GM12892 (cell line): ENCODE measurements around the gene CELF2.

Experiments
- POLR2A ChIP-seq: IDR thresholded peaks from 2 replicates; pipeline ENCODE4 v1.6.1; 2011; ENCODE audit warnings: low read depth, low read length, control low read depth
- TAF1 ChIP-seq: IDR thresholded peaks from 2 replicates; pipeline ENCODE4 v1.6.1; 2011; ENCODE audit warnings: low read depth, mild to moderate bottlenecking, control low read depth, low read length, borderline replicate concordance

DNA sequence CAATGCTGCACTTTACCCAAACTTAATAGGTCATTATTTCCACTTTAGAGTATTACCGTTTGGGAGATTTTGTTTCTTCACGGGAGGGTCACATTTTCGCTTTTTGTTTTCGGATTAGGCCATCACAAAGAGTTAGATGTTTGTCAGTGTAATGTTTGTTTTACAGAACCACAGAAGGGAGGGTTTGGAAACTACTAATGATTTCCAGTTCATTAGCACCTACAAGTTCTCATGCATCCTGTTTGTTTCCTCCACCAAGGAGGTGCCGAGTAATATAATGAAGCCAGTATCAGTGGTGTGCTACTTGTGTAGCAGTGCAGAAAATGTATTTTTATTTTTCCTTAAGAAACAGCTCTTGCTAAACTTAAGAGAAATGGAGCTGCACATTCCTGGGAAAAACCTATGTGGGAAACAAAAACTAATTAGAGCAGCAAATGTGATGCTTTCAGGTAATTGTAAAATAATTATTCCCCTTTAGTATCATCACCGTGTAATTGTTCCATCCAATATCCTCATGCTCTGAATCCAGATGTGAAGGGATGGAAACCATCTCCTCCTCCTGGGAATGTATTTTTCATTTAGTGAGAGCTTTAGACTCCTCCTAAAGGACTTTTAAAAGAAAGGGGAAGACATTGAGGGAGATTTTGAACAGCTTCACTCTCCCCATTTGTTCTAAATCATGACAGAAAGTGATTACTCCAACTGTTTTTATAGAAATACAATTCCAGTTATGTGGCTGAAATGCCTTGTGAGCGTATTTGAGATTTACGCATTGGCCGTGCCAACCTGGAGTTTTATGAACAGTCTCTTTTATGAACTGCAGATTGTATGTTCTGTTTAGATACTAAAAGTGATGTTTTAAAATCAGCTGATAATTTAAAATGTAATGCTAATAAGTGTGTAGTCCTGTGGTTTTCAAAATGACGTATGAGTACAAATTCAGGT is 5.6 kb downstream of the CELF2 start:
- TF ChIP-seq TAF1 (no peak), POLR2A (no peak)
